Measurements from ENCODE around the gene BMP5.

The BMP5 gene

DNA sequence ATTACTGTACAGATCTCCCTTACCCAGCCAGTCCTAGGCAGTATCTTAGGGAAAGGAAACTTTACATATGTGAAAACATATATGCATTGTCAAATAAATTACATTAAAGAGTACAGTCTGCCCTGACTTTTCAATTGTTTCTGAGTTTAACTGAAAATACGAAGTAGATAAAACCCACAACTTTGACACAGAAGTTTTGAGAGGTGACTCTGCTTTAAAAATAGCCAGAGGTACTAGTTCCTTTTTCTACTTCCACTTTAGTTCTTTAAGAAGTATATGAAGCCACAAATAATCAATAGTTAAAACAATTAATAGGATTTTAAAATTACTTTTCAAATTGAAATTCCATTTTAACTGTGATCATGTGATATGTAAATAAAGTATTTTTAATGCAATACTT, 62.9 kb downstream of the BMP5 start:
- Histone ChIP-seq H3K9ac (ENCODE audit: low read depth, low read length, poor library complexity, severe bottlenecking) (no peak overlapping the region), H3K27me3 (ENCODE audit: insufficient read depth, low read length, poor library complexity, severe bottlenecking) (no peaks in the 10 kb centered on the region), H3F3A (ENCODE audit: low read depth) (no peaks in the 10 kb centered on the region), H2AFZ (ENCODE audit: low read length) (no peak overlapping the region), H3K4me2 (ENCODE audit: low read depth, low read length, poor library complexity, severe bottlenecking) (no peak overlapping the region), H4K20me1 (ENCODE audit: insufficient read depth, low read length, poor library complexity, severe bottlenecking) (no peaks in the 10 kb centered on the region), H3K9me2 (replicated peaks; ENCODE audit: low read depth, low read length) (no peaks in the 10 kb centered on the region), H3K4me1 (ENCODE audit: insufficient read depth, low read length, poor library complexity, severe bottlenecking) (no peaks in the 10 kb centered on the region), H3K79me2 (ENCODE audit: insufficient read depth, low read length) (no peaks in the 10 kb centered on the region), H3K4me3 (ENCODE audit: low read length, poor library complexity, severe bottlenecking) (no peak overlapping the region), H3K9me3 (ENCODE audit: insufficient read depth, low read depth, low read length) (no peaks in the 10 kb centered on the region), H3K36me3 (ENCODE audit: insufficient read depth, low read length) (no peaks in the 10 kb centered on the region)
- TF ChIP-seq EZH2phosphoT487 (IDR thresholded peaks at IDR 0.05; ENCODE audit: borderline replicate concordance) (no peak), CTCF (conservative IDR thresholded peaks at IDR 0.05; ENCODE audit: low read length) (no peak)

GRCh38 chr6:55811074-55811473, 64.3 kb downstream of the BMP5 start:
- Histone ChIP-seq H3K4me3 (ENCODE audit: low read length, poor library complexity, severe bottlenecking) (no peak overlapping the region), H3K4me2 (ENCODE audit: low read depth, low read length, poor library complexity, severe bottlenecking) (no peak overlapping the region), H3K9me2 (replicated peaks; ENCODE audit: low read depth, low read length) (no peaks in the 10 kb centered on the region), H3K4me1 (ENCODE audit: insufficient read depth, low read length, poor library complexity, severe bottlenecking) (no peaks in the 10 kb centered on the region), H3K79me2 (ENCODE audit: insufficient read depth, low read length) (no peaks in the 10 kb centered on the region), H3K27me3 (ENCODE audit: insufficient read depth, low read length, poor library complexity, severe bottlenecking) (no peaks in the 10 kb centered on the region), H3F3A (ENCODE audit: low read depth) (no peaks in the 10 kb centered on the region), H3K9ac (ENCODE audit: low read depth, low read length, poor library complexity, severe bottlenecking) (no peak overlapping the region), H2AFZ (ENCODE audit: low read length) (no peak overlapping the region), H3K9me3 (ENCODE audit: insufficient read depth, low read depth, low read length) (no peaks in the 10 kb centered on the region), H3K36me3 (ENCODE audit: insufficient read depth, low read length) (no peaks in the 10 kb centered on the region), H4K20me1 (ENCODE audit: insufficient read depth, low read length, poor library complexity, severe bottlenecking) (no peaks in the 10 kb centered on the region)
- TF ChIP-seq EZH2phosphoT487 (IDR thresholded peaks at IDR 0.05; ENCODE audit: borderline replicate concordance) = no peak
- TF ChIP-seq CTCF (conservative IDR thresholded peaks at IDR 0.05; ENCODE audit: low read length) = no peak

DNA sequence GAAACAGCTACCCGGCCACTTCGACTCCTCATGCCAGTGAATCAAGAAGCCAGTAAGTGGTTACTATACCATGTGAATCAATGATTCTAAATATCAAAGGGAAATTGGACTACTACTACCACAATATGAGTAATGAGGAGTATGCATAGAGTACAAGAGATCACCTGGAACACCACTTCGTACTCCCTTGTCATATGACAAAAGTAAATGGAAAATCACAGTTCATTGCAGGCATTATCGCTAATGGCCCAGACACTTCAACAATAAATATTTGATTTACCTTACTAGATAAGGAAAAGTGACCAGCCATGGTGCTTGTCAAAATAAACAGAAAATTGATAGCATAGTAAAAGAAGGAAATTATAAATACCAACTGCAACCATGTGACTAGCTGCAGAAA, 73.1 kb downstream of the BMP5 start:
- H3K4me1 ChIP-seq (ENCODE audit: insufficient read depth, low read length, poor library complexity, severe bottlenecking) = no peaks in the 10 kb centered on the region
- no peak overlapping the region for H2AFZ ChIP-seq (ENCODE audit: low read length)
- H3K79me2 ChIP-seq (ENCODE audit: insufficient read depth, low read length) = no peaks in the 10 kb centered on the region
- H3K9me3 ChIP-seq (ENCODE audit: insufficient read depth, low read depth, low read length) = no peaks in the 10 kb centered on the region
- H3K36me3 ChIP-seq (ENCODE audit: insufficient read depth, low read length) = no peaks in the 10 kb centered on the region
- no peaks in the 10 kb centered on the region for H3F3A ChIP-seq (ENCODE audit: low read depth)
- TF ChIP-seq CTCF (conservative IDR thresholded peaks at IDR 0.05; ENCODE audit: low read length) (no peak), EZH2phosphoT487 (IDR thresholded peaks at IDR 0.05; ENCODE audit: borderline replicate concordance) (no peak)
- no peak overlapping the region for H3K9ac ChIP-seq (ENCODE audit: low read depth, low read length, poor library complexity, severe bottlenecking)
- H3K4me2 ChIP-seq (ENCODE audit: low read depth, low read length, poor library complexity, severe bottlenecking) = no peak overlapping the region
- H3K4me3 ChIP-seq (ENCODE audit: low read length, poor library complexity, severe bottlenecking) = no peak overlapping the region
- H3K27me3 ChIP-seq (ENCODE audit: insufficient read depth, low read length, poor library complexity, severe bottlenecking) = no peaks in the 10 kb centered on the region
- H3K9me2 ChIP-seq (replicated peaks; ENCODE audit: low read depth, low read length) = 0 out of 2 replicates have a peak, but pooled peaks cover 5% of the 10 kb centered on the region
- H4K20me1 ChIP-seq (ENCODE audit: insufficient read depth, low read length, poor library complexity, severe bottlenecking) = no peaks in the 10 kb centered on the region
